Activated CD4-positive, alpha-beta T cell treated with anti-CD3 and anti-CD28 coated beads, Interleukin-10, Interleukin-2, amounts not matched to agents 100 ng/mL and 50 ng/mL, durations not matched to agents 16 hours and 8 hours (primary cell): ENCODE measurements around the gene CLTCL1.

Experiments
- DNase-seq: peaks from one replicate; pipeline ENCODE4 v3.0.0-alpha.2; 2020

Gene CLTCL1

GRCh38 chr22:19244600-19245352, 46.7 kb downstream of the CLTCL1 start:
- DNase-seq = no peak

- DNase-seq = no peak
Observed at GRCh38 chr22:19242699-19243098, 48.8 kb downstream of the CLTCL1 start.

- no peak for DNase-seq
Observed at GRCh38 chr22:19241593-19241906, 50.0 kb downstream of the CLTCL1 start.

GRCh38 chr22:19240813-19241592, 50.5 kb downstream of the CLTCL1 start:
- DNase-seq = no peak

- DNase-seq = no peak
Observed at GRCh38 chr22:19239464-19239863, 52.1 kb downstream of the CLTCL1 start.

GRCh38 chr22:19238900-19239299, 52.6 kb downstream of the CLTCL1 start:
- no peak for DNase-seq

GRCh38 chr22:19235874-19236273, 55.6 kb downstream of the CLTCL1 start:
- no peak for DNase-seq

GRCh38 chr22:19234126-19234896, 57.2 kb downstream of the CLTCL1 start:
- no peak for DNase-seq

- no peak for DNase-seq
Observed at GRCh38 chr22:19233189-19233661, 58.3 kb downstream of the CLTCL1 start.

- DNase-seq = no peak
Observed at GRCh38 chr22:19232623-19233022, 58.9 kb downstream of the CLTCL1 start.

GRCh38 chr22:19231986-19232385, 59.5 kb downstream of the CLTCL1 start:
- no peak for DNase-seq

GRCh38 chr22:19229600-19229999, 61.9 kb downstream of the CLTCL1 start:
- no peak for DNase-seq

- DNase-seq = no peak
Observed at GRCh38 chr22:19228179-19228578, 63.3 kb downstream of the CLTCL1 start.

GRCh38 chr22:19226428-19226827, 65.1 kb downstream of the CLTCL1 start:
- DNase-seq = no peak

GRCh38 chr22:19225560-19225959, 66.0 kb downstream of the CLTCL1 start:
- no peak for DNase-seq

- DNase-seq = no peak
Observed at GRCh38 chr22:19224985-19225384, 66.5 kb downstream of the CLTCL1 start.

GRCh38 chr22:19224557-19224956, 67.0 kb downstream of the CLTCL1 start:
- DNase-seq = no peak

GRCh38 chr22:19223617-19224016, 67.9 kb downstream of the CLTCL1 start:
- DNase-seq = no peak

GRCh38 chr22:19223110-19223509, 68.4 kb downstream of the CLTCL1 start:
- no peak for DNase-seq

- DNase-seq = no peak
Observed at GRCh38 chr22:19222242-19223005, 69.1 kb downstream of the CLTCL1 start.

- DNase-seq = no peak
Observed at GRCh38 chr22:19220867-19221266, 70.7 kb downstream of the CLTCL1 start.

- no peak for DNase-seq
Observed at GRCh38 chr22:19218541-19219233, 72.8 kb downstream of the CLTCL1 start.
